Panc1 (cell line): ENCODE data around the gene LPP. TPM values are rescaled to one million over a fixed set of nuclear protein-coding genes. Genes with fewer than 3 reads are reported as not detected.

Experiments used
- ATAC-seq: fragments of 200-7000 bp; cut with Tn5 transposase; 2 replicates; pipeline ENCODE4 v1.9.1; 2020; ENCODE audit warnings: mild to moderate bottlenecking, moderate library complexity
- BruUV-seq: library from RNA; stranded (reverse); fragments of 400-500 nt; replicated peaks from 2 replicates; lab custom pipeline; 2021; lab: Mats Ljungman, UMichigan
- CTCF ChIA-PET: fragments of 300-600 bp; sonication (Branson Sonifier 250); formaldehyde crosslinking; loops from one replicate; lab custom pipeline; 2022; ENCODE audit warnings: antibody characterized with exemption; lab: Charles Lee
- POLR2A ChIA-PET: fragments of 300-600 bp; sonication (Branson Sonifier 250); formaldehyde crosslinking; loops from one replicate; lab custom pipeline; 2022; ENCODE audit warnings: antibody characterized with exemption; lab: Charles Lee
- DNase-seq: peaks from one replicate; pipeline ENCODE4 v3.0.0-alpha.2; 2010; ENCODE audit warnings: low read depth, low spot score
- H3K27ac ChIP-seq: 2 replicates; pipeline ENCODE4 v1.5.1; 2011; ENCODE audit warnings: mild to moderate bottlenecking, low read length, inconsistent platforms
- H3K27me3 ChIP-seq: fragments of 200-500 bp; sonication (Bioruptor generic); 2 replicates; pipeline ENCODE4 v1.6.0; 2014; ENCODE audit warnings: low read length, inconsistent platforms; ENCODE audit not compliant: control insufficient read depth, insufficient read depth
- H3K36me3 ChIP-seq: fragments of 200-500 bp; sonication (Bioruptor generic); 2 replicates; pipeline ENCODE4 v1.5.1; 2014; ENCODE audit warnings: inconsistent platforms, mild to moderate bottlenecking, low read length, moderate library complexity; ENCODE audit not compliant: control insufficient read depth, insufficient read depth
- H3K4me1 ChIP-seq: 2 replicates; pipeline ENCODE4 v1.5.1; 2011; ENCODE audit warnings: inconsistent platforms, mild to moderate bottlenecking, low read length, moderate library complexity; ENCODE audit not compliant: control insufficient read depth, insufficient read depth
- H3K4me3 ChIP-seq, 2 experiments: 2 replicates each; pipeline ENCODE4 v1.5.1; 2011 to 2012; ENCODE audit warnings: low read depth in 2 of 2, low read length in 2 of 2, mild to moderate bottlenecking in 2 of 2, inconsistent platforms in 1 of 2, moderate library complexity in 1 of 2
- H3K9me3 ChIP-seq: fragments of 200-500 bp; sonication (Bioruptor generic); 2 replicates; pipeline ENCODE4 v1.5.1; 2014; ENCODE audit warnings: low read depth, mild to moderate bottlenecking, inconsistent platforms, low read length, moderate library complexity; ENCODE audit not compliant: control insufficient read depth, insufficient read depth
- CTCF ChIP-seq: fragments of 450-650 bp; IDR thresholded peaks from 2 replicates; pipeline ENCODE4 v1.5.1; 2017; ENCODE audit warnings: mild to moderate bottlenecking
- POLR2AphosphoS5 ChIP-seq: IDR thresholded peaks from 2 replicates; pipeline ENCODE4 v1.6.1; 2012; ENCODE audit warnings: mild to moderate bottlenecking, low read depth, low read length, moderate library complexity
- SIN3A ChIP-seq: IDR thresholded peaks from 2 replicates; pipeline ENCODE4 v1.6.1; 2012; ENCODE audit warnings: low read depth, mild to moderate bottlenecking, low read length, moderate library complexity, borderline replicate concordance; ENCODE audit not compliant: insufficient read depth
- TCF7L2 ChIP-seq: IDR thresholded peaks from 2 replicates; pipeline ENCODE4 v1.6.1; 2011; ENCODE audit warnings: mild to moderate bottlenecking, low read depth, low read length, inconsistent platforms
- in situ Hi-C: cut with HindIII; loops from 2 replicates; pipeline ENCODE4 v1.10.0; 2016; ENCODE audit warnings: low sequenced_read_pairs, low pct_unique_long_range_greater_than_20kb
- intact Hi-C: fragments of 100-400 bp; cut with micrococcal nuclease; formaldehyde crosslinking; loops from one replicate; pipeline ENCODE4 v1.10.0; 2022; ENCODE audit not compliant: unreplicated experiment
- total RNA-seq: library from RNA; stranded (reverse); gene quantifications from one replicate; pipeline ENCODE4 v1.2.1, GENCODE V29; 2021; ENCODE audit not compliant: unreplicated experiment
- TF ChIP-seq, protein P1 (sequence below), 2 experiments: IDR thresholded peaks; 2 replicates each; pipeline ENCODE4 v1.6.1; 2011 to 2012; ENCODE audit warnings: low read depth in 2 of 2, control low read depth in 1 of 2, low read length in 1 of 2, mild to moderate bottlenecking in 1 of 2, moderate library complexity in 1 of 2; ENCODE audit not compliant: insufficient read depth in 1 of 2

The LPP gene
- total RNA-seq, 1 experiment from 2014 or later, result 90.0 TPM

- intact Hi-C loops, result no loop called here
- ChIA-PET CTCF (no interaction called here), POLR2A (no interaction called here)
- no peak for TF ChIP-seq SIN3A
- TF ChIP-seq TCF7L2, result no peak
- TF ChIP-seq POLR2AphosphoS5, result no peak
- TF ChIP-seq, protein P1, sequence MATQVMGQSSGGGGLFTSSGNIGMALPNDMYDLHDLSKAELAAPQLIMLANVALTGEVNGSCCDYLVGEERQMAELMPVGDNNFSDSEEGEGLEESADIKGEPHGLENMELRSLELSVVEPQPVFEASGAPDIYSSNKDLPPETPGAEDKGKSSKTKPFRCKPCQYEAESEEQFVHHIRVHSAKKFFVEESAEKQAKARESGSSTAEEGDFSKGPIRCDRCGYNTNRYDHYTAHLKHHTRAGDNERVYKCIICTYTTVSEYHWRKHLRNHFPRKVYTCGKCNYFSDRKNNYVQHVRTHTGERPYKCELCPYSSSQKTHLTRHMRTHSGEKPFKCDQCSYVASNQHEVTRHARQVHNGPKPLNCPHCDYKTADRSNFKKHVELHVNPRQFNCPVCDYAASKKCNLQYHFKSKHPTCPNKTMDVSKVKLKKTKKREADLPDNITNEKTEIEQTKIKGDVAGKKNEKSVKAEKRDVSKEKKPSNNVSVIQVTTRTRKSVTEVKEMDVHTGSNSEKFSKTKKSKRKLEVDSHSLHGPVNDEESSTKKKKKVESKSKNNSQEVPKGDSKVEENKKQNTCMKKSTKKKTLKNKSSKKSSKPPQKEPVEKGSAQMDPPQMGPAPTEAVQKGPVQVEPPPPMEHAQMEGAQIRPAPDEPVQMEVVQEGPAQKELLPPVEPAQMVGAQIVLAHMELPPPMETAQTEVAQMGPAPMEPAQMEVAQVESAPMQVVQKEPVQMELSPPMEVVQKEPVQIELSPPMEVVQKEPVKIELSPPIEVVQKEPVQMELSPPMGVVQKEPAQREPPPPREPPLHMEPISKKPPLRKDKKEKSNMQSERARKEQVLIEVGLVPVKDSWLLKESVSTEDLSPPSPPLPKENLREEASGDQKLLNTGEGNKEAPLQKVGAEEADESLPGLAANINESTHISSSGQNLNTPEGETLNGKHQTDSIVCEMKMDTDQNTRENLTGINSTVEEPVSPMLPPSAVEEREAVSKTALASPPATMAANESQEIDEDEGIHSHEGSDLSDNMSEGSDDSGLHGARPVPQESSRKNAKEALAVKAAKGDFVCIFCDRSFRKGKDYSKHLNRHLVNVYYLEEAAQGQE (IDR thresholded peaks at IDR 0.05; ENCODE audit: insufficient read depth in 1 of 2, low read depth in 2 of 2, low read length in 1 of 2), result no peak
- TF ChIP-seq CTCF, result no peak
- no TSS peak for BruUV-seq
- Histone ChIP-seq H3K4me3 (no peak overlapping the region), H3K9me3 (peaks cover 18% of the 10 kb centered on the region; the same call in 1 of the 2 replicates), H3K27me3 (no peaks in the 10 kb centered on the region), H3K4me1 (no peaks in the 10 kb centered on the region), H3K27ac (no peak overlapping the region), H3K36me3 (no peaks in the 10 kb centered on the region)
- ATAC-seq, result no peak
- in situ Hi-C loops, result no loop called here
- DNase-seq, result no peak
Measured at GRCh38 chr3:188506446-188506845, 352.5 kb downstream of the LPP start.

DNA sequence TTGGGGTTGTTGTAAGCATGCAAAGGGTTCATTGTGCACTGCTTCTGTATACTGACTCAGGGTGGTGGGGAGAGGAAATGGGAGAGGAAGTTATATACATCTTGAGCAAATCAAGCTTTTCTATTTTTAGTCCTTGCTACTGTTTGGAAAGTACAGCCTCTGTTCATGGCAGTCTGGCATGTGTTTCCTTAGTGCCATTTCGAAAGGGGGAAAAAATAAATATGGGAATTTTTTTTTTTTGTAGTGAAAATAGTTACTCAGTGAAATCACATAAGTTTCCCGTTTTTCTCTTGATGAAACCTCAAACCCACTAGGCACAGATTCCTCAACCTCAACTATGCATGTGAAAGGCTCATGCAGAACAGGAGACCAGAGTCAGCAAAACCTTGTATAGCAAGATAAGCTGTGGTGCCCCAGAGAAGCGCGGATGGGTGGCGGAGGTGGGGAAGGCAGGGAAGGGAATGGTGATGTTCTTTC lies 353.3 kb downstream of the LPP start:
- H3K36me3 ChIP-seq, result no peaks in the 10 kb centered on the region
- DNase-seq, result no peak
- H3K9me3 ChIP-seq, result peaks cover 17% of the 10 kb centered on the region; the same call in 1 of the 2 replicates
- intact Hi-C loops (no loop called here), in situ Hi-C loops (no loop called here)
- no peak overlapping the region for H3K27ac ChIP-seq
- POLR2A ChIA-PET, result interaction anchor here (0.7 kb wide), 1 partner anchor 963 kb away, joined by 3 read pairs; no protein-coding TSS in a partner anchor
- TF ChIP-seq SIN3A, result no peak
- TF ChIP-seq POLR2AphosphoS5, result no peak
- TF ChIP-seq TCF7L2, result no peak
- TF ChIP-seq CTCF, result no peak
- TF ChIP-seq, protein P1 (IDR thresholded peaks at IDR 0.05; ENCODE audit: insufficient read depth in 1 of 2, low read depth in 2 of 2, low read length in 1 of 2), result no peak
- ATAC-seq, result no peak
- BruUV-seq, result no TSS peak
- no peak overlapping the region for H3K4me3 ChIP-seq
- no peaks in the 10 kb centered on the region for H3K4me1 ChIP-seq
- no peaks in the 10 kb centered on the region for H3K27me3 ChIP-seq
- CTCF ChIA-PET, result no interaction called here
